Measurements from ENCODE around the gene NT5DC2. TPM values are rescaled to one million over a fixed set of nuclear protein-coding genes. Genes with fewer than 3 reads are reported as not detected.

Gene NT5DC2
- total and polyA plus RNA-seq, 3 experiments from 2014 or later: 1.2 to 84.6 (median 80.3) TPM

DNA sequence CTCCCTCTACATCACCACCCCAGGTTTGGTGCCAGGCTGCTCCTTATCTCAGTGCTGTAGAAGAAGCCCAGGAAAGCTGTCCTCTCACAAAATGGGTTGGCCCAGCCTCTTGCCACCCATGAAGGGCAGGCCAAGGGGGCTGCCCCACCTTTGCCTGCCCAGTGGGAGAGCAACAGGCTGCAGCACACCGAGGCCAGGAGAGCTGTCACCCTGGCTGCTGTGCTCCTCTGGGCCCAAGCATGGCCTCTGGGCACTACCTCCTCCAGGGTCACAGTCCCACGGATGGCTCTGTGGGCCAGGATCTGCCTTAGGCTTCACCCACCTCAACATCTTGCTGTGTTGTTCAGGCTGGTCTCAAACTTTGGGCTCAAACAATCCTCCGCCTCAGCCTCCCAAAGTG, 44.9 kb downstream of the NT5DC2 start:
- no peaks in the 10 kb centered on the region for H3K27me3 Mint-ChIP-seq
- H3K9me3 Mint-ChIP-seq: no peaks in the 10 kb centered on the region
- Histone ChIP-seq H3K27me3 (ENCODE audit: insufficient read depth, low read length, poor library complexity, severe bottlenecking) (no peaks in the 10 kb centered on the region), H3K4me3 (ENCODE audit: low read length) (no peak overlapping the region), H3K36me3 (ENCODE audit: insufficient read depth, low read length) (peaks cover 14% of the 10 kb centered on the region), H3K27ac (ENCODE audit: low read depth, low read length) (no peak overlapping the region), H3K9me3 (ENCODE audit: low read length) (no peaks in the 10 kb centered on the region), H3K4me1 (ENCODE audit: insufficient read depth, low read length) (no peaks in the 10 kb centered on the region)
- ChIA-PET CTCF (no interaction called here), POLR2A (no interaction called here)
- no peak overlapping the region for H3K4me3 Mint-ChIP-seq
- peaks cover 0 to 86% (median 9%) of the 10 kb centered on the region in 3 donors for H3K36me3 Mint-ChIP-seq
- no peaks in the 10 kb centered on the region for H3K4me1 Mint-ChIP-seq
- DNase-seq: no peak
- no peak overlapping the region for H3K27ac Mint-ChIP-seq

DNA sequence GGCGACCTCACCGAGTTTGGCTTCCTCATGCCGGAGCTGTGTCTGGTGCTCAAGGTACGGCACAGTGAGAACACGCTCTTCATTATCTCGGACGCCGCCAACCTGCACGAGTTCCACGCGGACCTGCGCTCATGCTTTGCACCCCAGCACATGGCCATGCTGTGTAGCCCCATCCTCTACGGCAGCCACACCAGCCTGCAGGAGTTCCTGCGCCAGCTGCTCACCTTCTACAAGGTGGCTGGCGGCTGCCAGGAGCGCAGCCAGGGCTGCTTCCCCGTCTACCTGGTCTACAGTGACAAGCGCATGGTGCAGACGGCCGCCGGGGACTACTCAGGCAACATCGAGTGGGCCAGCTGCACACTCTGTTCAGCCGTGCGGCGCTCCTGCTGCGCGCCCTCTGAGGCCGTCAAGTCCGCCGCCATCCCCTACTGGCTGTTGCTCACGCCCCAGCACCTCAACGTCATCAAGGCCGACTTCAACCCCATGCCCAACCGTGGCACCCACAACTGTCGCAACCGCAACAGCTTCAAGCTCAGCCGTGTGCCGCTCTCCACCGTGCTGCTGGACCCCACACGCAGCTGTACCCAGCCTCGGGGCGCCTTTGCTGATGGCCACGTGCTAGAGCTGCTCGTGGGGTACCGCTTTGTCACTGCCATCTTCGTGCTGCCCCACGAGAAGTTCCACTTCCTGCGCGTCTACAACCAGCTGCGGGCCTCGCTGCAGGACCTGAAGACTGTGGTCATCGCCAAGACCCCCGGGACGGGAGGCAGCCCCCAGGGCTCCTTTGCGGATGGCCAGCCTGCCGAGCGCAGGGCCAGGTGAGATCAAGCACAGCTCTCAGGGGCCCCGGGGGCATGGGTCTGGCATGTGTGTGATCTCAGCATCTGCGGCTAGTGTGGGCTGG, 45.6 kb downstream of the NT5DC2 start:
- no peak for DNase-seq
- ChIA-PET CTCF (no interaction called here), POLR2A (no interaction called here)
- Mint-ChIP-seq H3K4me3 (no peak overlapping the region), H3K27me3 (no peaks in the 10 kb centered on the region), H3K36me3 (peaks cover 0 to 92% (median 10%) of the 10 kb centered on the region in 3 donors), H3K4me1 (no peaks in the 10 kb centered on the region), H3K27ac (peak overlapping the region in 1 of 8 donors; percentile 27), H3K9me3 (no peaks in the 10 kb centered on the region)
- H3K36me3 ChIP-seq (ENCODE audit: insufficient read depth, low read length): peaks cover 14% of the 10 kb centered on the region
- no peaks in the 10 kb centered on the region for H3K4me1 ChIP-seq (ENCODE audit: insufficient read depth, low read length)
- no peaks in the 10 kb centered on the region for H3K27me3 ChIP-seq (ENCODE audit: insufficient read depth, low read length, poor library complexity, severe bottlenecking)
- no peak overlapping the region for H3K4me3 ChIP-seq (ENCODE audit: low read length)
- no peaks in the 10 kb centered on the region for H3K9me3 ChIP-seq (ENCODE audit: low read length)
- H3K27ac ChIP-seq (ENCODE audit: low read depth, low read length): no peak overlapping the region

DNA sequence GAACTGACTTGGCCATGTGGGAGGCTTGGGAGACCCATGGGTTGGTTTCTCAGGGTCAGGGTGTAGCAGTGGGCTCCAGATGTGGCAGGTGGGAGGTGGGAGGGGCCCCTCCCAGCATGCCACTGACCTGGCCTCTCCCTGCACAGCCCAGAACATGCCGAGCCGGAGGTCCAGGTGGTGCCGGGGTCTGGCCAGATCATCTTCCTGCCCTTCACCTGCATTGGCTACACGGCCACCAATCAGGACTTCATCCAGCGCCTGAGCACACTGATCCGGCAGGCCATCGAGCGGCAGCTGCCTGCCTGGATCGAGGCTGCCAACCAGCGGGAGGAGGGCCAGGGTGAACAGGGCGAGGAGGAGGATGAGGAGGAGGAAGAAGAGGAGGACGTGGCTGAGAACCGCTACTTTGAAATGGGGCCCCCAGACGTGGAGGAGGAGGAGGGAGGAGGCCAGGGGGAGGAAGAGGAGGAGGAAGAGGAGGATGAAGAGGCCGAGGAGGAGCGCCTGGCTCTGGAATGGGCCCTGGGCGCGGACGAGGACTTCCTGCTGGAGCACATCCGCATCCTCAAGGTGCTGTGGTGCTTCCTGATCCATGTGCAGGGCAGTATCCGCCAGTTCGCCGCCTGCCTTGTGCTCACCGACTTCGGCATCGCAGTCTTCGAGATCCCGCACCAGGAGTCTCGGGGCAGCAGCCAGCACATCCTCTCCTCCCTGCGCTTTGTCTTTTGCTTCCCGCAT, 46.4 kb downstream of the NT5DC2 start:
- H3K4me3 Mint-ChIP-seq: no peak overlapping the region
- Histone ChIP-seq H3K9me3 (ENCODE audit: low read length) (no peaks in the 10 kb centered on the region), H3K36me3 (ENCODE audit: insufficient read depth, low read length) (peaks cover 20% of the 10 kb centered on the region), H3K4me1 (ENCODE audit: insufficient read depth, low read length) (no peaks in the 10 kb centered on the region), H3K4me3 (ENCODE audit: low read length) (no peak overlapping the region), H3K27ac (ENCODE audit: low read depth, low read length) (no peak overlapping the region), H3K27me3 (ENCODE audit: insufficient read depth, low read length, poor library complexity, severe bottlenecking) (no peaks in the 10 kb centered on the region)
- H3K27ac Mint-ChIP-seq: no peak overlapping the region
- no peak for DNase-seq
- ChIA-PET POLR2A (no interaction called here), CTCF (no interaction called here)
- no peaks in the 10 kb centered on the region for H3K4me1 Mint-ChIP-seq
- peaks cover 0 to 91% (median 8%) of the 10 kb centered on the region in 3 donors for H3K36me3 Mint-ChIP-seq
- H3K9me3 Mint-ChIP-seq: no peaks in the 10 kb centered on the region
- no peaks in the 10 kb centered on the region for H3K27me3 Mint-ChIP-seq

DNA sequence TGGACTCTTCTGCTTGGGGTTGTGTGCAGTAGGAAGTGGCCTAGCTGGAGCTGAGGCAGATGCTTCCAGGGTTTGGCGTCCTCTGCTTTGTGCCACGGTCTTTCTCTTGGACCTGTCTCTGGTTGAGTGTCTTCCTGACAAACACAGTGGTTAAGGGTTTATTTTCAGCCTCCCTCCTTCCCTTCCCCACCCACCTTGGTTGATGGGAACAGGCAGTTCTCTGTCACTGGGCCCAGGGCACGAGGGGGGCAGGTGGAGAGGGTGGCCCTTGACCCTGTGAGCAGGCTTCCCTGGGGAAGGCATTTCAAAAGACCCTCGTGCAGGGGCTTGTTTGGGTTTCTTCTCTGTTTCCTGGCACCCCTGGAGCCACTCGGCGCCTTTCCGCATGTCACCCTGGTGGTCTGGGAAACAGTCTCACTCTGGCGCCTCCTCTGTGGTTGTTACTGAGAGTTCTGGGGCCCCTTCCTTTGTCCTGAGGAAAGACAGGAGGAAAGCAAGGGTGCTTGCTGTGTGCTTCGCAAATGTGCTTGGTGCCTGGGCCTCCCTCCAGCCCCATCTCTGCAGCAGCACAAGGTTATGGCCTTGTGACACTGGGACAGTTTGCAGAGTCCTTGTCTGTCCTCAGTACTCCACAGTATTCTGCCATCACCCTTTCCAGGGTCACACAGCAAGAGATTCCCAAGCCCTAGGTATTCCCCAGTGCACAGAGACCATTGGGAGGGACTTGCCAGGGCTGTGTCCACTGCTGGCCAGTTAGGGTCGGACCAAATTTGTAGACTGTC, 48.8 kb downstream of the NT5DC2 start:
- ChIA-PET CTCF (no interaction called here), POLR2A (no interaction called here)
- no peak for DNase-seq
- Histone ChIP-seq H3K27me3 (ENCODE audit: insufficient read depth, low read length, poor library complexity, severe bottlenecking) (no peaks in the 10 kb centered on the region), H3K36me3 (ENCODE audit: insufficient read depth, low read length) (peaks cover 13% of the 10 kb centered on the region), H3K4me3 (ENCODE audit: low read length) (no peak overlapping the region), H3K27ac (ENCODE audit: low read depth, low read length) (no peak overlapping the region), H3K9me3 (ENCODE audit: low read length) (no peaks in the 10 kb centered on the region), H3K4me1 (ENCODE audit: insufficient read depth, low read length) (no peaks in the 10 kb centered on the region)
- H3K4me1 Mint-ChIP-seq: no peaks in the 10 kb centered on the region
- H3K27me3 Mint-ChIP-seq: no peaks in the 10 kb centered on the region
- no peak overlapping the region for H3K4me3 Mint-ChIP-seq
- H3K9me3 Mint-ChIP-seq: no peaks in the 10 kb centered on the region
- peak overlapping the region in 3 of 8 donors; percentile 47 to 94 (median 54) for H3K27ac Mint-ChIP-seq
- peaks cover 0 to 91% (median 8%) of the 10 kb centered on the region in 3 donors for H3K36me3 Mint-ChIP-seq

DNA sequence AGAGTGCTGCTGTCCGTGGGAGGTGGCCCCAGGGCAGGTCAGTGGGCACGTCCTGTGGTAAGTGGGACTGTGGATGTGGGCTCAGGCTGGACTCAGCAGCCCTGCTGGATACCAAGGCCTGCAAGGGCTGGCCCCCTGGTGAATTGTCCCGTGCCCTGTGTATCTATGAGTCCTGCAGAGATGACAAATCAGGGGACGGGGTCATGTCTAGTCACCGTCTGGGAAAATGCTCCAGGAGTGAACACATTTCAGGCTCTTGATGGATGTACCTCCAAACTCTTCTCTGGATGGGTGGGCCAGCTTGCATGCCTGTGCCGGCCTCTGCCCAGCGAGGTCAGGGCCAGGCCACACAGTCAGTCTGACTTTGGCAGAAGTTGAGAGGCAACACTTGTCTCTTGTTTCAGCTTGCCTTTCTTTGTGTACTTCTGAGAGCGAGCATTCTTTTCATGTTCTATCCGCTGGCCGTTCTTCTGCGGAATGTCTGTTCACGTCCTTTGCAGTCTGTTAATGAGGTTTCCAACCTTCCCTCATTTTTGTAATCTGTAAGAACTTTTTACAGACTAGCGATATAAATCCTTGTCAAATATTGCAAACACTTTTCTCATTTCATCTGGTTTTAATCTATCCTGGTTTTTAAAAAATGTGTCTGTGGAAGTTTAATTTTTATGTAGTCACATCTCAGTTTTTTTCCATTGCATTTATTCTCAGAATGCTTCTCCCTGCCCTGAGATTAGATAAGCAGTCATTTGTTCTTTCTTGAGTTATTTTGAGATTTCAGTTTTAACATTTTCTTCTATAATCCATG, 49.9 kb downstream of the NT5DC2 start:
- Histone ChIP-seq H3K27me3 (ENCODE audit: insufficient read depth, low read length, poor library complexity, severe bottlenecking) (no peaks in the 10 kb centered on the region), H3K4me1 (ENCODE audit: insufficient read depth, low read length) (no peaks in the 10 kb centered on the region), H3K9me3 (ENCODE audit: low read length) (no peaks in the 10 kb centered on the region), H3K4me3 (ENCODE audit: low read length) (no peak overlapping the region), H3K36me3 (ENCODE audit: insufficient read depth, low read length) (peaks cover 17% of the 10 kb centered on the region), H3K27ac (ENCODE audit: low read depth, low read length) (no peak overlapping the region)
- no peaks in the 10 kb centered on the region for H3K27me3 Mint-ChIP-seq
- no peak for DNase-seq
- H3K4me1 Mint-ChIP-seq: no peaks in the 10 kb centered on the region
- ChIA-PET CTCF (no interaction called here), POLR2A (no interaction called here)
- no peak overlapping the region for H3K4me3 Mint-ChIP-seq
- H3K36me3 Mint-ChIP-seq: peaks cover 0 to 91% (median 8%) of the 10 kb centered on the region in 3 donors
- H3K9me3 Mint-ChIP-seq: no peaks in the 10 kb centered on the region
- peak overlapping the region in 2 of 8 donors; percentile 14 to 26 for H3K27ac Mint-ChIP-seq

DNA sequence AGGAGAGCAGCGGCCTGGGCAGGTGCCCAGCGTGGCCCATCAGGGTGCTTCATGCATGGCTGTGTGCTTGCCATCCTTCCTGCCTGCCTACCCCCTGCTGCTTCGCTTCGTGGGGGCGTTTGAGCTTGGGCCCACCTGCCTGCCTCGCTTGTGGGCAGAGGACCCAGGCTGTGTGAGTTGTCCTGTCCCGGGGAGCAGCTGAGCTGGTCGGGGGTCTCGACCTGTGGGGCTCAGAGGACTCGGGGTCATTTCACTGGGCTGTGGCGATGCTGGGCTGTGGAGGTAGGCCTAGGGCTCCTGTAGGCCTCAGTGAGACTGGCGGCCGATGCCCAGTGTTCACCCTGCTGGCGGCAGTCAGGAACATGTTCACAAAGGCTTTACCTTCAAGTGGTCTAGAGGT, 50.6 kb downstream of the NT5DC2 start:
- peaks cover 0 to 92% (median 10%) of the 10 kb centered on the region in 3 donors for H3K36me3 Mint-ChIP-seq
- Histone ChIP-seq H3K9me3 (ENCODE audit: low read length) (no peaks in the 10 kb centered on the region), H3K4me1 (ENCODE audit: insufficient read depth, low read length) (no peaks in the 10 kb centered on the region), H3K27me3 (ENCODE audit: insufficient read depth, low read length, poor library complexity, severe bottlenecking) (no peaks in the 10 kb centered on the region), H3K36me3 (ENCODE audit: insufficient read depth, low read length) (peaks cover 24% of the 10 kb centered on the region), H3K4me3 (ENCODE audit: low read length) (no peak overlapping the region), H3K27ac (ENCODE audit: low read depth, low read length) (no peak overlapping the region)
- DNase-seq: no peak
- CTCF ChIA-PET: interaction anchor here (1.0 kb wide), 1 partner anchor 52 kb away, joined by 3 read pairs; no protein-coding TSS in a partner anchor
- no peaks in the 10 kb centered on the region for H3K9me3 Mint-ChIP-seq
- no peaks in the 10 kb centered on the region for H3K27me3 Mint-ChIP-seq
- peak overlapping the region in 1 of 7 donors; percentile 27 for H3K4me3 Mint-ChIP-seq
- peak overlapping the region in 2 of 8 donors; percentile 26 to 89 for H3K27ac Mint-ChIP-seq
- no peaks in the 10 kb centered on the region for H3K4me1 Mint-ChIP-seq
- POLR2A ChIA-PET: interaction anchor here (0.6 kb wide), 1 partner anchor 14 kb away, joined by 6 read pairs; no protein-coding TSS in a partner anchor

DNA sequence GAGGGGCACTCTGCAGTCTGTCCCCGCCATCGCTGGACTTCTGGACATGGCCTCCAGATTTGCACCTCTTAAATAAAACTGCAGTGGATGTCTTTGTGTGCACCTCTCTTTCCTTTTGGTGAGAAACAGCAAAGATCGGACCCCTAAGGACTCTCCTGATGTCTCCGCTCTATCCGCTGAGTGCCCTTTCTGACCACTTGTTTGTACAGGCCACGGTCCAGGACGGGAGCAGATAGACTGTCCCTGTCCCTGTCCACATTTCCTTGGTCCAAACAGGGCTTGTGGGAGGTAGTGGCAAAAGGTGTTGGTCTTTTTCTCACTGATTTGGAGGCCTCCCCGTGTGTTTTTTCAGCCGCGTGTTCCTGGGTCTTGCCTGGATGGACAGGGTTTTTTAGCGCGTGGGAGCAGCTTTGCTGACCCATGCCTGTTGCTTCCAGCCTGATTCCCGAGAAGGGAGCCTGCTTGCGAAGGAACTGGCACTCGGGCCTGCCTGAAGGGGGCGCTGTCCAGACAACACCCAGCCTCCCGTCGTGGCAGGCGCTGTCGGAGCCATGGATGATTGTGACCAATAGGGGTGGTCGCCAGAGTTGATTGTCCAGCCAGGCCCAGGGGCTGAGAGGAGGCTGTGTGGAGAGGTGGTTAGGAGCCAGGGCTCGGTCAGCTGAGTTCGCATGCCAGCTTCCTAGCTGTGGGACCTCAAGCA, 51.7 kb downstream of the NT5DC2 start:
- ChIA-PET POLR2A (no interaction called here), CTCF (interaction anchor here (1.0 kb wide), 1 partner anchor 51 kb away, joined by 3 read pairs; no protein-coding TSS in a partner anchor)
- Histone ChIP-seq H3K4me1 (ENCODE audit: insufficient read depth, low read length) (no peaks in the 10 kb centered on the region), H3K4me3 (ENCODE audit: low read length) (no peak overlapping the region), H3K27me3 (ENCODE audit: insufficient read depth, low read length, poor library complexity, severe bottlenecking) (no peaks in the 10 kb centered on the region), H3K36me3 (ENCODE audit: insufficient read depth, low read length) (peaks cover 35% of the 10 kb centered on the region), H3K9me3 (ENCODE audit: low read length) (no peaks in the 10 kb centered on the region), H3K27ac (ENCODE audit: low read depth, low read length) (no peak overlapping the region)
- peak in 1 of 5 donors; percentile 7 for DNase-seq
- Mint-ChIP-seq H3K27ac (peak overlapping the region in 2 of 8 donors; percentile 87), H3K27me3 (no peaks in the 10 kb centered on the region), H3K4me3 (no peak overlapping the region), H3K36me3 (peaks cover 0 to 94% (median 12%) of the 10 kb centered on the region in 3 donors), H3K9me3 (no peaks in the 10 kb centered on the region), H3K4me1 (no peaks in the 10 kb centered on the region)
